SK-N-MC (cell line): ENCODE data around the gene TBX2.

ENCODE experiments used
- EZH2 ChIP-seq: fragments of 200-600 bp; sonication (generic); IDR thresholded peaks from one replicate; pipeline ENCODE4 v1.6.1; 2017; ENCODE audit warnings: antibody characterized with exemption
- POLR2AphosphoS5 ChIP-seq: IDR thresholded peaks from 2 replicates; pipeline ENCODE4 v1.6.1; 2012; ENCODE audit warnings: mild to moderate bottlenecking, low read depth, low read length, borderline replicate concordance

- no peak for TF ChIP-seq POLR2AphosphoS5
- no peak for TF ChIP-seq EZH2
Measured at GRCh38 chr17:61368049-61368831, 31.4 kb upstream of the TBX2 start.
